SJSA1 (cell line): ENCODE measurements around the gene PITX1. TPM values are rescaled to one million over a fixed set of nuclear protein-coding genes. Genes with fewer than 3 reads are reported as not detected.

Source experiments
- DNase-seq, 2 experiments: peaks; one replicate each; pipeline ENCODE4 v3.0.0-alpha.2; 2015 to 2020; ENCODE audit warnings: low spot score in 2 of 2, low read depth in 1 of 2
- H3K27ac ChIP-seq: fragments of 250-450 bp; sonication (Bioruptor Pico); 2 replicates; pipeline ENCODE4 v1.5.1; 2020; ENCODE audit warnings: mild to moderate bottlenecking, moderate library complexity
- H3K27me3 ChIP-seq: fragments of 250-450 bp; sonication (Bioruptor Pico); replicated peaks from 2 replicates; pipeline ENCODE4 v1.5.1; 2020; ENCODE audit warnings: mild to moderate bottlenecking, moderate library complexity
- H3K36me3 ChIP-seq: fragments of 250-450 bp; sonication (Bioruptor Pico); 2 replicates; pipeline ENCODE4 v1.5.1; 2020; ENCODE audit warnings: mild to moderate bottlenecking
- H3K4me1 ChIP-seq: fragments of 250-450 bp; sonication (Bioruptor Pico); replicated peaks from 2 replicates; pipeline ENCODE4 v1.6.1; 2021; ENCODE audit warnings: mild to moderate bottlenecking
- H3K4me3 ChIP-seq: fragments of 250-450 bp; sonication (Bioruptor Pico); 2 replicates; pipeline ENCODE4 v1.5.1; 2020; ENCODE audit warnings: mild to moderate bottlenecking
- H3K9me3 ChIP-seq: fragments of 250-450 bp; sonication (Bioruptor Pico); replicated peaks from 2 replicates; pipeline ENCODE4 v1.5.1; 2020; ENCODE audit warnings: mild to moderate bottlenecking
- total RNA-seq: library from RNA; depleted of rRNA; stranded (reverse); fragments of >200 nt; shearing (Covaris generic); gene quantifications from 2 replicates; pipeline ENCODE4 v1.2.3, GENCODE V29; 2014

PITX1 gene
- total RNA-seq, 1 experiment from 2014 or later = 25.0 TPM

DNA sequence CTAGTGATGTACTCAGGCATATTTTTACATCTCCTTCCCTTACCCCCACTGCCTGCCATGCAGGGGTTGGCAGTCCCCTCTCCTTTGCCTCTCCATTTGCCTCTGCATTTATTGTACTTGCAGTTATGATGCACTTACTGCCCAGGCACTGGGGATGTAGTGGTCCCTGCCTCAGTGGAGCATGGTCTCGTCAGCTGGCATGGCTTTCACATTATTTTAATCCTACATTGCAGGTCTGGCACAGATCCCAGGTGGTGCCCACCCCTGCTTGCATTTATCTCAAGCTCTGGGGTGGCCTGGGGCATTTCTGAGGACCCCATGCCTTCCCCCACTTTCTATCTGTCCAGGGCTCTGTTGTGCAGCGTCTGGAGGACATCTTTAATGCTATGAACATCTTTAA is 23.2 kb upstream of the PITX1 start:
- Histone ChIP-seq H3K36me3 (no peaks in the 10 kb centered on the region), H3K27me3 (0 out of 2 replicates have a peak, but pooled peaks cover 5% of the 10 kb centered on the region), H3K27ac (no peak overlapping the region), H3K4me1 (no peaks in the 10 kb centered on the region), H3K9me3 (no peaks in the 10 kb centered on the region), H3K4me3 (no peak overlapping the region)
- DNase-seq = no peak

- H3K36me3 ChIP-seq = no peaks in the 10 kb centered on the region
- no peak for DNase-seq
- no peaks in the 10 kb centered on the region for H3K9me3 ChIP-seq
- 0 out of 2 replicates have a peak, but pooled peaks cover 5% of the 10 kb centered on the region for H3K27me3 ChIP-seq
- H3K27ac ChIP-seq = no peak overlapping the region
- H3K4me1 ChIP-seq = no peaks in the 10 kb centered on the region
- H3K4me3 ChIP-seq = no peak overlapping the region
Observed at GRCh38 chr5:135056316-135057030, 22.4 kb upstream of the PITX1 start.

- Histone ChIP-seq H3K4me3 (no peak overlapping the region), H3K4me1 (no peaks in the 10 kb centered on the region), H3K27ac (no peak overlapping the region), H3K9me3 (no peaks in the 10 kb centered on the region), H3K36me3 (no peaks in the 10 kb centered on the region), H3K27me3 (0 out of 2 replicates have a peak, but pooled peaks cover 5% of the 10 kb centered on the region)
- no peak for DNase-seq
Observed at GRCh38 chr5:135055396-135055795, 21.4 kb upstream of the PITX1 start.

DNA sequence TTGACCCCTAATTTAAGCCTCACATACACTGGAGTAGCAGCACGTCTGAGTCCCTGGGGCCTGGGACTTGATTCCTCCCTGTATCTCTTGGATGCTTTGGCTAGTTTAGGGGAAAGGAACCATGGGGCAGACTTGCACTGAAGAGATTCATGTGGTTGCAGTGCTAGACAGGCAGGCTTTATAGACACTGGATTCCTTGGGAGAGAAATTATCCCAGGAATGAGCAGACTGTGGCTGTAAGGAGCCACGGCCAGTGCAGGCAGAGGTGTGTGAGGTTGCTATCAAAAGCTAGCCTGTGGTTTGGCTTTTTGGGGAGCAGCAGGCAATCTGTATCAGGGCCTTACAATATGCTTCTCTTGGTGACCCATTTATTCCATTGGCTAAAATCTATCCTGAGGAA is 20.5 kb upstream of the PITX1 start:
- Histone ChIP-seq H3K27ac (no peak overlapping the region), H3K27me3 (peaks cover 5% of the 10 kb centered on the region; the same call in 1 of the 2 replicates), H3K36me3 (no peaks in the 10 kb centered on the region), H3K4me1 (no peaks in the 10 kb centered on the region), H3K9me3 (no peaks in the 10 kb centered on the region), H3K4me3 (no peak overlapping the region)
- no peak for DNase-seq

DNA sequence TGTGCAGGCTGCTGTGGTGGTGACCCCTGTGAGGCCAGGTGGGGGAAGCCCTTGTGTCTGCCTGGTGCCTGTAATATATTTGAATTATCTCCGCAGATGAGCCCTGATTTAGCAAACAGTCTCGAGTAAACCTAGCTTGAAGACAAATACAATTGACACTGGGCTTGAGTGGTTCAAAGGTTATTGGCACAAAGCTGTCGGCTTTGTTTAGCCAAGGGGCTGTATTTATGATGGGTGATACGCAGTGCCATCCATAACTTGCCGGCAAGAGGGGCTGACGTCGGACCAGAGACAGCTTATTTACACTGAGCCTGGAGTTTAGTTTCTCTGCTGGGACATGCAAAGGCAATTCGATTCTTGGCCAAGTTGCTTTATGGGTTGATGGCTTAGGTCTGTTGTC is 20.0 kb upstream of the PITX1 start:
- H3K4me1 ChIP-seq = no peaks in the 10 kb centered on the region
- H3K36me3 ChIP-seq = no peaks in the 10 kb centered on the region
- DNase-seq = no peak
- H3K27ac ChIP-seq = no peak overlapping the region
- no peak overlapping the region for H3K4me3 ChIP-seq
- no peaks in the 10 kb centered on the region for H3K9me3 ChIP-seq
- peaks cover 8% of the 10 kb centered on the region for H3K27me3 ChIP-seq

- H3K4me1 ChIP-seq = no peaks in the 10 kb centered on the region
- H3K27ac ChIP-seq = no peak overlapping the region
- H3K9me3 ChIP-seq = no peaks in the 10 kb centered on the region
- no peak for DNase-seq
- no peaks in the 10 kb centered on the region for H3K36me3 ChIP-seq
- H3K27me3 ChIP-seq = peaks cover 8% of the 10 kb centered on the region
- H3K4me3 ChIP-seq = no peak overlapping the region
Observed at GRCh38 chr5:135053278-135053677, 19.2 kb upstream of the PITX1 start.

GRCh38 chr5:135052511-135053145 is 18.6 kb upstream of the PITX1 start:
- H3K4me1 ChIP-seq = no peaks in the 10 kb centered on the region
- no peak for DNase-seq
- no peaks in the 10 kb centered on the region for H3K9me3 ChIP-seq
- peaks cover 8% of the 10 kb centered on the region for H3K27me3 ChIP-seq
- H3K27ac ChIP-seq = no peak overlapping the region
- H3K36me3 ChIP-seq = no peaks in the 10 kb centered on the region
- H3K4me3 ChIP-seq = no peak overlapping the region

DNA sequence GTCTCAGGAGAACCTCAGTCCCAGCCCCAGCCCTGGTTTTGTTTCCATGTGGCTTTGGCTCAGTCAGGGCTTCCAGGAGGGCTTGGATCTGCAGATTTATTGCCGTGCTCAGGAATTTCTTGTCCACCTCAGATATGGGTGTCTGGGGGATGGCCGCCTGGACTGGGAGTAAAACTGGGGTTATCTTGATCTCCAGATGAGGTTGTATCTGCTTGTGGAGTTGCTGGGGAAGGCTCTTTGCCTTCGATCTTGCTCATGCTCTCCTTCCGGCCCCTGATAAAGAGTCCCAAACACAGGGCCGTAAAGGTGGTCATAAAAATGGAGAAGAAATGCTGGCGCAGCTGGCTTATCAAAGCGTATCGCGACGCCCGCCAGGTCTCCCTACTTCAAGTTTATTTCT is 17.8 kb upstream of the PITX1 start:
- H3K4me1 ChIP-seq = no peaks in the 10 kb centered on the region
- no peaks in the 10 kb centered on the region for H3K36me3 ChIP-seq
- no peak overlapping the region for H3K4me3 ChIP-seq
- peaks cover 8% of the 10 kb centered on the region for H3K27me3 ChIP-seq
- no peak for DNase-seq
- H3K9me3 ChIP-seq = no peaks in the 10 kb centered on the region
- no peak overlapping the region for H3K27ac ChIP-seq

- DNase-seq = no peak
- Histone ChIP-seq H3K4me3 (no peak overlapping the region), H3K36me3 (no peaks in the 10 kb centered on the region), H3K9me3 (no peaks in the 10 kb centered on the region), H3K27ac (no peak overlapping the region), H3K4me1 (no peaks in the 10 kb centered on the region), H3K27me3 (peaks cover 8% of the 10 kb centered on the region)
Observed at GRCh38 chr5:135051399-135051798, 17.4 kb upstream of the PITX1 start.

DNA sequence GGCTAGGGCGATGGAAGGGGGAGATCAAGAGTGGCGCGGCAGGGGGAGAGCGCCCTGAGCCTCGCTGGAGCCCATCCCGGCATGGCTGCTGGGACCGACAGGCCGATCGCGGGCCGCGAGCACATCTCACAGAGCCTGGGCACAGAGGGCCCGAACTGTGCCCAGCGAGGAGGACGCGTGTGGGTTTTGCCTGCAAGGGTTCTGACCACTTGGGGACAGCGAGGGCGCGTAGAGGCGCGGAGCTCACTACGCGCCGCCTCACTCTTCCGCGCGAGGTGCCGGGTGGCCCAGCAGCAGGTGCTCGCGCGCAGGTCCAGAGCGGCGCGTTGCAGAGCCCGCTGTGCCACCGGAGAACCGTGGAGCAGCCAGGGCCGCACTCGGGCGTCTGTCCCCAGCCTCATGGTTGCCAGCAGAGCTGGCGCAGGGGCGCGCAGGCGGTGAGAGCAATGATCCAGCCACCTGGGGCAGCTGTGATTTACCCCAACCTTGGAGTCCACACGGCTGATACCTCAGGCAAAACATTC is 16.3 kb upstream of the PITX1 start:
- no peaks in the 10 kb centered on the region for H3K36me3 ChIP-seq
- H3K27ac ChIP-seq = no peak overlapping the region
- no peaks in the 10 kb centered on the region for H3K4me1 ChIP-seq
- H3K9me3 ChIP-seq = no peaks in the 10 kb centered on the region
- no peak for DNase-seq
- no peak overlapping the region for H3K4me3 ChIP-seq
- peaks cover 8% of the 10 kb centered on the region for H3K27me3 ChIP-seq

DNA sequence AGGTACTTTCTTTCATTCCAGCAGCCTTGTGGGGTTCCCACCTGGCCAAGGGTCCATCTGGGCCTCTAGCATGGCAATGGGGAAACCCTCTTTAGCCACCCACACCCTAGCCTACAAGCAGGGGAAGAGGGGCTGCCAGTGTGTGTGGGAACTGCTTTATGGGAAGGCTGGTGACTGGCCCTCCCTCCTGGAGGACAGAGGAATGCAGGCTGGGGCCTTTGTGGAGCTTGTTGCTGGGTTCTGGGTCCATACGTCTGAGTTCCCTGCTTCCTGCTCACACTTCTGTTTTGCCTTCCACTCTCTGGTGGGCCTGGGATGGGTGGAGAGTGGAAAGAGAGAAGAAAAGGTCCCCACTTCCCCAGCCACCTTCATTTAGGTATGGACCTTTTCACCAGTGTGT is 14.9 kb upstream of the PITX1 start:
- H3K27ac ChIP-seq = no peak overlapping the region
- H3K9me3 ChIP-seq = no peaks in the 10 kb centered on the region
- H3K4me1 ChIP-seq = no peaks in the 10 kb centered on the region
- H3K36me3 ChIP-seq = no peaks in the 10 kb centered on the region
- H3K27me3 ChIP-seq = peaks cover 14% of the 10 kb centered on the region
- no peak overlapping the region for H3K4me3 ChIP-seq
- no peak for DNase-seq

- H3K9me3 ChIP-seq = no peaks in the 10 kb centered on the region
- H3K4me3 ChIP-seq = no peak overlapping the region
- H3K4me1 ChIP-seq = no peaks in the 10 kb centered on the region
- no peak overlapping the region for H3K27ac ChIP-seq
- no peaks in the 10 kb centered on the region for H3K36me3 ChIP-seq
- no peak for DNase-seq
- peaks cover 19% of the 10 kb centered on the region for H3K27me3 ChIP-seq
Observed at GRCh38 chr5:135048286-135048685, 14.3 kb upstream of the PITX1 start.

DNA sequence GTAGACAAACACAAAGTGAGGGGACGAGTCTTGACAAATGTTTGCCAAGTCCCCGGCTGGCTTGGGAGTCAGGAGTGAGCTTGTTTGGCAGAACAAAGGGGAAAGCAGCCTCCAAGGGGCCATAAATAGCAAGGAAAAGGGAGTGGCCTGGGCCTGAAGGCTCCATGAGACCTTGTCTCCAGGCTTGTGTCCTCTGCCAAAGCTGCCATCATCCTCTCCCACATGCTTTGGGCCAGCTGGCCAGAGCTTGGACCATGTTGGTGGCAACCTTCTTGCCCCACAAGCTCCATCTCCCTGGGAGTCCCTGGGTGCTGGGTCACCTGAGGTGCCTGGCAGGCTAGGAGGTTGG is 13.3 kb upstream of the PITX1 start:
- Histone ChIP-seq H3K4me1 (no peaks in the 10 kb centered on the region), H3K36me3 (no peaks in the 10 kb centered on the region), H3K27me3 (peaks cover 25% of the 10 kb centered on the region), H3K4me3 (no peak overlapping the region), H3K9me3 (no peaks in the 10 kb centered on the region), H3K27ac (no peak overlapping the region)
- DNase-seq = no peak

- DNase-seq = no peak
- Histone ChIP-seq H3K4me3 (no peak overlapping the region), H3K9me3 (no peaks in the 10 kb centered on the region), H3K36me3 (no peaks in the 10 kb centered on the region), H3K27ac (no peak overlapping the region), H3K4me1 (no peaks in the 10 kb centered on the region), H3K27me3 (peaks cover 26% of the 10 kb centered on the region)
Observed at GRCh38 chr5:135046661-135047346, 12.8 kb upstream of the PITX1 start.
